LNCaP clone FGC (cell line): ENCODE results near the gene CLNK.

Source experiments
- DNase-seq: peaks from one replicate; pipeline ENCODE4 v3.0.0-alpha.2; 2011; ENCODE audit warnings: low read depth
- H3K4me3 ChIP-seq: 2 replicates; pipeline ENCODE4 v1.5.1; 2011; ENCODE audit warnings: mild to moderate bottlenecking, low read depth, low read length, control low read depth
- CTCF ChIP-seq: IDR thresholded peaks from 2 replicates; pipeline ENCODE4 v1.5.1; 2012; ENCODE audit warnings: mild to moderate bottlenecking; ENCODE audit not compliant: control insufficient read depth, insufficient read depth; ENCODE audit errors: extremely low read depth

Gene CLNK

GRCh38 chr4:10530137-10530786 lies 154.3 kb downstream of the CLNK start:
- no peak for TF ChIP-seq CTCF
- no peak overlapping the region for H3K4me3 ChIP-seq
- peak; percentile 100 for DNase-seq

GRCh38 chr4:10529291-10530136 lies 155.1 kb downstream of the CLNK start:
- no peak for TF ChIP-seq CTCF
- DNase-seq, result peak; percentile 40
- H3K4me3 ChIP-seq, result 0 out of 2 replicates have a peak overlapping the region, but pooled peaks have one; percentile 1

GRCh38 chr4:10527438-10527837 lies 157.1 kb downstream of the CLNK start:
- TF ChIP-seq CTCF, result no peak
- H3K4me3 ChIP-seq, result no peak overlapping the region
- no peak for DNase-seq

- no peak overlapping the region for H3K4me3 ChIP-seq
- no peak for DNase-seq
- TF ChIP-seq CTCF, result no peak
Observed at GRCh38 chr4:10526429-10527222, 157.9 kb downstream of the CLNK start.

- no peak overlapping the region for H3K4me3 ChIP-seq
- no peak for TF ChIP-seq CTCF
- no peak for DNase-seq
Observed at GRCh38 chr4:10524196-10524833, 160.3 kb downstream of the CLNK start.

GRCh38 chr4:10521424-10521823 lies 163.1 kb downstream of the CLNK start:
- H3K4me3 ChIP-seq, result no peak overlapping the region
- no peak for DNase-seq
- no peak for TF ChIP-seq CTCF
